NCI-H524 treated with DMSO at 0.1 percent for 48 hours (cell line): ENCODE data around the gene PNPLA7.
"Not testable (repeated sequence)": the region's sequence is repeated elsewhere in the genome, so short reads cannot be mapped to it uniquely, and the experiment has no call there.

ENCODE experiments used
- DNase-seq: peaks from one replicate; lab custom pipeline; 2025; lab: John Stamatoyannopoulos, UW

PNPLA7 gene

DNA sequence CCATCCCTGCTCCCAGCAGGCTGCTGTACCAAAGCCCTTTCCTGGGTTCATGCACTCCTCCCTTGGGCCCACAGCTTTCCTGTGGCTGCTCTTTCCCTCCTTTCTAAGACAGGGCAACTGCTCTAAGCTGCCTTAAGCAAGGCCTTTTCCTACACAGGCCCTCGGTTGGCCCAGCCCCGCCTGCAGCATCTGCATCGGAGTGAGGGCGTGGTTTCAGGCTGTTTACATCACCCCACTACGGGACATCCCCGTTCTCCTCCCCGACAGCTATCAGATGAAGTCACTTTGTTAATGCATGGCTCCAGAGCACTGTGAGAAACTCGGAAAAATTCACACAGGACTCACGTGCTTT, 25.1 kb upstream of the PNPLA7 start:
- DNase-seq: no peak

DNA sequence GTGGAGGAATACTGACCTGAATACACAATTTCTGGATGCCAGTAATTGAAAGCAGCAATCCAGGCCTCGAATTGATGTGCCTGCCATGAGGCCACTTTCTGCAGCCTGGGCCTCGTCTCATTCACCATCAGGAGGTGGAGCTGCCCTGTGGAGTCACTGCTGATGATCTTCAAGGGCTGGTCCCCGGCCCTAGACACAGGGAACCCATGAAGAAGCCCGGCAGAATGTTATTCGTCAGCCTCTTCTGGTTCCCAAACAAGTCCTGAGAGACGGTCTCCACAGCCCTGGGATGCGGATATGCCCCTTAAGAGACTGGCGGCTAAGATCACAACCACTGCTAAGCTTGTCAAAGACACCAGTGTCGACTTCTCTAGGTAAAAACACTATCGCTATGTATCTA, 24.0 kb upstream of the PNPLA7 start:
- no peak for DNase-seq

- no peak for DNase-seq
Measured at GRCh38 chr9:137570566-137570965, 20.4 kb upstream of the PNPLA7 start.

- DNase-seq: no peak
Measured at GRCh38 chr9:137569609-137570203, 19.5 kb upstream of the PNPLA7 start.

DNA sequence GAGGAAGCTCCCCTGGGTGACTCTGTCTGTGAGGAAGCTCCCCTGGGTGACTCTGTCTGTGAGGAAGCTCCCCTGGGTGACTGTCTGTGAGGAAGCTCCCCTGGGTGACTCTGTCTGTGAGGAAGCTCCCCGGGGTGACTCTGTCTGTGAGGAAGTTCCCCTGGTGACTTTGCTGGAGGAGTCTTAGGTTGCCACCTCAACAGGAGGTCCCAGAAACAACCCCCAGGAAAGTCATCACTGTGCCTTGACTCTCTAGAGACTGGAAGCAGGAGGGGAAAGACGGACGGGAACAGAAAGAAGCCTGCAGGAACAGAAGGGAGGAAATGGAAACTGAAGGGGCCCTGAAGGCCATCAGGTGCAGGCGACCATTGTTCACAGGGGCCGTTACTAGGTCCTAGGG, 18.2 kb upstream of the PNPLA7 start:
- DNase-seq: not testable (repeated sequence)

DNA sequence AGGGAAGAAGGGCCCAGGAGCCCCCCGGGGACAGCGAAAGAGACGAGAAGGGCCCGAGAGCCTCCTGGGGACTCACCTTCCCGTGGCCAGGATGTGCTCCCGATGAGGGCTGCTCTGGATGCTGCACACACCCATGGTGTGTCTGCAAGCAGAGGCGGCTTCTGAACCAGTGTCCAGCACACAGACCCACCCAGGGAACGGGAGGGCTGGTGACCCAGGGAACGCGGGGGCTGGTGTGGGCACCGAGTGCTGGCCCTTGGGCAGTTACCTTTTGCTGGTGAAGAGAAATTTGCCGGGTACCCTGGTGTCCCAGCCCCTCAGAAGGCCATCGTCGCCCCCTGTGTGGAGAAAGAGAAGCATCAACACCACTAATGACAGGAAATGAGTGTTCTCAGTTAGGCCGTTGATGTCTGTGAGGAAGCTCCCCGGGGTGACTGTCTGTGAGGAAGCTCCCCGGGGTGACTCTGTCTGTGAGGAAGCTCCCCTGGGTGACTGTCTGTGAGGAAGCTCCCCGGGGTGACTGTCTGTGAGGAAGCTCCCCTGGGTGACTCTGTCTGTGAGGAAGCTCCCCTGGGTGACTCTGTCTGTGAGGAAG, 14.7 kb upstream of the PNPLA7 start:
- no peak for DNase-seq

DNA sequence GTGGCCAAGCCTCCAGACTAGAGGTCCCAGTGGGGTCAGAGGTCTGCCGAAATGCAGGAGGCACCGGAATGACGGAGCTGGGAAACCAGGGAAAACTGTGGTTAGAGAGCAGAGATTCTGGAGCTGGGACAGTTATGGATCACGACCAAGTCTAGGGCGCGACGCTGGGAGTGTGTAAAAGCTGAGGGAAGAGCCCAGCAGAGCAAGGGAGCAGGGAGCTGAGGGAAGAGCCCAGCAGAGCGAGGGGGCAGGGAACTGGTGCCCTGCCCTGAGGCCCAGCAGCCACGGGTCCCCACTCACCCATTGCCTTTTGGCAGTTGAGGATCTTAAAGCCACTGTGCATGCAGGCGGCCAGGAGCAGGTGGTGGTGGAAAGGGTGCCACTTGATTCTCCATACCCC, 13.9 kb upstream of the PNPLA7 start:
- DNase-seq: no peak

GRCh38 chr9:137558127-137558526, 7.9 kb upstream of the PNPLA7 start:
- no peak for DNase-seq

- no peak for DNase-seq
Measured at GRCh38 chr9:137556069-137556838, 6.1 kb upstream of the PNPLA7 start.

DNA sequence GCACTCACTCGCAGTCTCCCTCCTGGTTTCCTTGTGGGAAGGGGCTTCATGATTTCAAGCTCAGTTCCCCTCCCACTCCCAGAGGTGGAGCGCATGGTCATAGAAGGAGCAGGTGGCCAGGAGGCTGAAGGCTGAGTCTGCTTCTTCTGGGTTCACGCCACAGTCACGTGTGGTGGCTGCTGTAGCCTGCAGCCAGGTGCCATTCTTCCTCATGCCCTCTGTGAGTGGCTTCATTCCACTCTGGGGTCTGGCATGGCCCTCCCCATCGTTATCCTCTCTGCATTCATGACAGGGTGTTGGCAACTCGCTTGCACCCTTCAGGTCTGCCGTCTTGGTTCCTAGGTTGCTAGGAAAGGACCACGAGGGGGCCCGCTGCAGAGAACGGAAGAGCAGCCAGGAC, 5.0 kb upstream of the PNPLA7 start:
- DNase-seq: no peak

DNA sequence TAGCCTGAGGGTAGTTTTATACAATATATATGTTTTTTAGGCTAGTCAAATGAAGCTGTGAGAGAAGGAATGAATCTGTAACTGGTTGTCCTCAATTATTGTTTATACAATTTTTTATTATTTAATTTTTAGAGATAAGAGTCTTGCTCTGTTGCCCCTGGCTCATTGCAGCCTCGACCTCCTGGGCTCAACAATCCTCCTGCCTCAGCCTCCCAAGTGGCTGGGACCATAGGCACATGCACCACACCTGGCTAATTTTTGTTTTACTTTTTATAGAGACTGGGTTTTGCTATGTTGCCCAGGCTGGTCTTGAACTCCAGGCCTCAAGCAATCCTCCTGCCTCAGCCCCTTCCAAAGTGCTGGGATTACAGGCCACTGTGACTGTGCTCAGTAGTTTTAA, 4.1 kb upstream of the PNPLA7 start:
- no peak for DNase-seq

- not testable (repeated sequence) for DNase-seq
Measured at GRCh38 chr9:137553654-137554053, 3.5 kb upstream of the PNPLA7 start.

DNA sequence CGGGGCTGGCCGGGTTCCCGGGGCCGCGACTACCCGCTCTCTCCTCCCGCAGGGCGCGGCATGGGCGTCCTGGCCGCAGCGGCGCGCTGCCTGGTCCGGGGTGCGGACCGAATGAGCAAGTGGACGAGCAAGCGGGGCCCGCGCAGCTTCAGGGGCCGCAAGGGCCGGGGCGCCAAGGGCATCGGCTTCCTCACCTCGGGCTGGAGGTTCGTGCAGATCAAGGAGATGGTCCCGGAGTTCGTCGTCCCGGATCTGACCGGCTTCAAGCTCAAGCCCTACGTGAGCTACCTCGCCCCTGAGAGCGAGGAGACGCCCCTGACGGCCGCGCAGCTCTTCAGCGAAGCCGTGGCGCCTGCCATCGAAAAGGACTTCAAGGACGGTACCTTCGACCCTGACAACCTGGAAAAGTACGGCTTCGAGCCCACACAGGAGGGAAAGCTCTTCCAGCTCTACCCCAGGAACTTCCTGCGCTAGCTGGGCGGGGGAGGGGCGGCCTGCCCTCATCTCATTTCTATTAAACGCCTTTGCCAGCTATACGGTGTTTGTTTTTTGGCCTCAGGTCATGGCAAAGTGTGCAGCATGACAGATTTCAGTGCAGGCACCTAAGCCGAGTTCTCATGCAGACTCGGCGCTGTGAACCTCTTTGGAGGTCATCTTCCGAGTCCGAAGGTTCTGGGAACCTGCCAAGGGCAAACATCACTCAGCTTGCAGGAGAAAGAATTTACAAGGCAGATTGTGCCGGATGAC, 2.0 kb upstream of the PNPLA7 start:
- DNase-seq: no peak

GRCh38 chr9:137551264-137552021, 1.2 kb upstream of the PNPLA7 start, which contains the start of gene MRPL41:
Gene MRPL41 (plus strand): TSS chr9:137551879. CDS start chr9:137552082, 203 bp downstream.
- peak; percentile 50 for DNase-seq

DNA sequence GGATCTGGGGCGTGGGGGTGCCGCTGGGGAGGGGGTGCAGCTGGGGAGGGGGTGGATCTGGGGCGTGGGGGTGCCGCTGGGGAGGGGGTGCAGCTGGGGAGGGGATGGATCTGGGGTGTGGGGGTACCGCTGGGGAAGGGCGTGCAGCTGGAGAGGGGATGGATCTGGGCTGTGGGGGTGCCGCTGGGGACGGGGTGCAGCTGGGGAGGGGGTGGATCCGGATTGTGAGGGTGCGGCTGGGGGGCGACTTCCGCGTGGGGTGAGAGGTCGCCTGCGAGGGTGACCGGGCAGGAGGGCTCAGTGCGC, 709 bp upstream of the PNPLA7 start:
- not testable (repeated sequence) for DNase-seq

GRCh38 chr9:137547687-137548543, 2.3 kb downstream of the PNPLA7 start:
- no peak for DNase-seq

GRCh38 chr9:137545123-137545522, 5.1 kb downstream of the PNPLA7 start:
- DNase-seq: no peak

- DNase-seq: no peak
Measured at GRCh38 chr9:137544176-137544760, 5.9 kb downstream of the PNPLA7 start.

DNA sequence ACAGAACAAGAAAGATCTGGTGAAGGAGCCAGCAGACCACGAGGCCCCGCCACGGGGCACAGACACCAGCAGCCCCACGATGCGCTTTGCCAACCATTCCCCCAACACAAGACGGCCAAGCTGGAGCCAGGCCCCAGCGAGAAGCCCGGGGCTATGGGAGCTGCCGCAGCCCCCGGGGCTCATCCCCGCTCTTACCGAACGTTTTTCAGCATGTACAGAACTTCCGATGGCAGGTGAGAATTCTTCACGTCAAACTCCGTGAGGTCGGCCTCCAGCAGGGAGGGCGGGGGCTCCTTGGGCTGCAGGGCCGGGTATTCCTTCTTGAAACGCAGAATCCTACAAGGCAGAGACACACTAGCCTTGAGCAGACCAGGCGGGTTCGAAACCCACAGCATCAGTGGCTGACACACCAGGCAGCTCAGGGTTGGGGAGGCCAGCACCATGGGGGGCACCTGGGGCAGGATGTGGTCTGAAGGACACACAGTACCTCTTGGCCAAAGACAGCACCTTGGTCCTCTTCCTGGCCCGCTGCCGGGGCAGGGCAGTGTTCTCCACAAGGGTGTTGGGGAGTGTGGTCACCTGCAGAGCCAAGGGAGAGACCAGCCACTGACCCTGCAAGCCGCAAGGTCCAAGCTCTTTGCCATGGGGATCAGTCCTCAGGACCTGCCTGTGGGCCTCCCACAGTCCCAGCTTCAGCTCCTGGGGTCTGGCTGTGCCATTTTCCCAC, 6.8 kb downstream of the PNPLA7 start:
- no peak for DNase-seq

DNA sequence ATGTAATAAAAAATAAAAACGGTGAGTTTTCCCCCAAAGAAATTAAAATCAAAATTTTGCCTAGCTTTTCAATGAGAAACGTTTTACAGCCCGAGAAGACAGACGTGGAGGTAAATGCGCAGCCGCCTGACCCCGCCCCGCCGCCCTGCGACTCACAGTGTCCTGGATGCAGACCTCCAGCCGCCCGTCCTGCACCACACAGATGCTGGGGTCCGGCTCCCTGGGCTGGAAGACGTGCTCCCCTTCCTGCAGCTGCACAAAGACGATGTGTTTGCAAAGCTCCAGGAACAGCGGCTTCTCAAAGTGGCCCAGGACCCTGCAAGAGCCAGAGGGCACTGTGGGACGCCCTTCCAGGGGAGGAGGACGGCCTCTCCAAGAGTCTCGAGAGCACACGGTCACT, 7.7 kb downstream of the PNPLA7 start:
- no peak for DNase-seq
